Inflammatory macrophage treated with lipopolysaccharide for 1 hour (primary cell): ENCODE data around the gene HIGD2A.

Source experiments
- DNase-seq, 2 donors: peaks; one replicate each; pipeline ENCODE4 v3.0.0-alpha.2; 2020 to 2022

HIGD2A gene

GRCh38 chr5:176369934-176370711, 18.4 kb upstream of the HIGD2A start:
- no peak for DNase-seq

- peak; percentile 12 to 59 for DNase-seq
Measured at GRCh38 chr5:176371621-176372539, 16.7 kb upstream of the HIGD2A start.

GRCh38 chr5:176373100-176373818, 15.3 kb upstream of the HIGD2A start:
- peak in 1 of 2 donors; percentile 8 for DNase-seq

GRCh38 chr5:176379881-176380280, 8.7 kb upstream of the HIGD2A start:
- DNase-seq: no peak

- DNase-seq: no peak
Measured at GRCh38 chr5:176381423-176381822, 7.1 kb upstream of the HIGD2A start.

- no peak for DNase-seq
Measured at GRCh38 chr5:176381979-176382378, 6.6 kb upstream of the HIGD2A start.

GRCh38 chr5:176382721-176383120, 5.8 kb upstream of the HIGD2A start:
- no peak for DNase-seq

GRCh38 chr5:176383248-176383905, 5.2 kb upstream of the HIGD2A start:
- no peak for DNase-seq

- no peak for DNase-seq
Measured at GRCh38 chr5:176383961-176384360, 4.6 kb upstream of the HIGD2A start.

GRCh38 chr5:176384366-176384930, 4.1 kb upstream of the HIGD2A start:
- no peak for DNase-seq

- DNase-seq: no peak
Measured at GRCh38 chr5:176384991-176385390, 3.6 kb upstream of the HIGD2A start.

- DNase-seq: no peak
Measured at GRCh38 chr5:176386491-176386890, 2.1 kb upstream of the HIGD2A start.

GRCh38 chr5:176387384-176387925, 1.1 kb upstream of the HIGD2A start:
- no peak for DNase-seq

- peak in 1 of 2 donors; percentile 9 for DNase-seq
Measured at GRCh38 chr5:176388003-176388443, 528 bp upstream of the HIGD2A start.

GRCh38 chr5:176389135-176390123, 878 bp downstream of the HIGD2A start:
- DNase-seq: peak in 1 of 2 donors; percentile 32

- no peak for DNase-seq
Measured at GRCh38 chr5:176391479-176391878, 2.9 kb downstream of the HIGD2A start.

- DNase-seq: peak; percentile 60 to 75
Measured at GRCh38 chr5:176391999-176392398, 3.4 kb downstream of the HIGD2A start.

- DNase-seq: no peak
Measured at GRCh38 chr5:176392526-176392925, 4.0 kb downstream of the HIGD2A start.

GRCh38 chr5:176394096-176394495, 5.5 kb downstream of the HIGD2A start:
- DNase-seq: no peak

GRCh38 chr5:176394881-176395675, 6.5 kb downstream of the HIGD2A start:
- no peak for DNase-seq
